ENCODE data around the gene FKBP2.
A peak's percentile ranks its signal among the peaks of the same experiment; 100 is the strongest.

The FKBP2 gene

GRCh38 chr11:64241491-64242374 lies 838 bp downstream of the FKBP2 start:
- peak overlapping the region; percentile 84 for H3K4me3 ChIP-seq (ENCODE audit: low read depth, low read length)
- TF ChIP-seq CTCF (IDR thresholded peaks at IDR 0.05; ENCODE audit: low read depth, low read length) = no peak

GRCh38 chr11:64243236-64243854 lies 2.5 kb downstream of the FKBP2 start:
- TF ChIP-seq CTCF (IDR thresholded peaks at IDR 0.05; ENCODE audit: low read depth, low read length) = no peak

GRCh38 chr11:64244107-64244506 lies 3.2 kb downstream of the FKBP2 start:
- no peak for TF ChIP-seq CTCF (IDR thresholded peaks at IDR 0.05; ENCODE audit: low read depth, low read length)

More at GRCh38 chr11:64243236-64243854, 2.5 kb downstream of the FKBP2 start:
- no peak overlapping the region for H3K4me3 ChIP-seq (ENCODE audit: low read depth, low read length)

GRCh38 chr11:64244966-64245365 lies 4.1 kb downstream of the FKBP2 start:
- peak overlapping the region; percentile 91 for H3K4me3 ChIP-seq (ENCODE audit: low read depth, low read length)
- no peak for TF ChIP-seq CTCF (IDR thresholded peaks at IDR 0.05; ENCODE audit: low read depth, low read length)

More at GRCh38 chr11:64244107-64244506, 3.2 kb downstream of the FKBP2 start:
- H3K4me3 ChIP-seq (ENCODE audit: low read depth, low read length) = no peak overlapping the region

GRCh38 chr11:64245401-64245796 lies 4.5 kb downstream of the FKBP2 start:
- no peak for TF ChIP-seq CTCF (IDR thresholded peaks at IDR 0.05; ENCODE audit: low read depth, low read length)
- H3K4me3 ChIP-seq (ENCODE audit: low read depth, low read length) = peak overlapping the region; percentile 91

GRCh38 chr11:64245797-64246620 lies 5.1 kb downstream of the FKBP2 start:
- no peak for TF ChIP-seq CTCF (IDR thresholded peaks at IDR 0.05; ENCODE audit: low read depth, low read length)
- peak overlapping the region; percentile 91 for H3K4me3 ChIP-seq (ENCODE audit: low read depth, low read length)

- peak overlapping the region; percentile 91 for H3K4me3 ChIP-seq (ENCODE audit: low read depth, low read length)
Measured at GRCh38 chr11:64246621-64246870, 5.7 kb downstream of the FKBP2 start.

Data from WI38 (cell line).